ENCODE measurements around the gene EPHA6. TPM values are rescaled to one million over a fixed set of nuclear protein-coding genes. Genes with fewer than 3 reads are reported as not detected.

EPHA6 gene
- total and polyA plus RNA-seq, 7 experiments from 2014 or later: not detected

- peaks cover 2 to 30% (median 14%) of the 10 kb centered on the region in 5 donors for H3K27me3 Mint-ChIP-seq
- no peak overlapping the region for H3K4me3 ChIP-seq (ENCODE audit: low read length)
- no peaks in the 10 kb centered on the region for H3K9me3 Mint-ChIP-seq
- no peak overlapping the region for H3K27ac ChIP-seq (ENCODE audit: low read depth, low read length)
- ChIA-PET POLR2A (no interaction called here), CTCF (no interaction called here)
- H3K4me1 Mint-ChIP-seq: no peaks in the 10 kb centered on the region
- H3K27me3 ChIP-seq (ENCODE audit: control insufficient read depth in 2 of 2, insufficient read depth in 2 of 2, low read length in 2 of 2): no peaks in the 10 kb centered on the region
- DNase-seq (no peak), ATAC-seq (no peak)
- no peaks in the 10 kb centered on the region for H3K4me1 ChIP-seq (ENCODE audit: control insufficient read depth in 2 of 2, insufficient read depth in 2 of 2, low read length in 2 of 2)
- H3K36me3 ChIP-seq (ENCODE audit: control insufficient read depth in 2 of 3, insufficient read depth in 3 of 3, low read length in 3 of 3): no peaks in the 10 kb centered on the region
- H3K4me3 Mint-ChIP-seq: no peak overlapping the region
- H3K36me3 Mint-ChIP-seq: no peaks in the 10 kb centered on the region
- H3K27ac Mint-ChIP-seq: no peak overlapping the region
- intact Hi-C loops (cut with micrococcal nuclease): no loop called here
- no peaks in the 10 kb centered on the region for H3K9me3 ChIP-seq (ENCODE audit: control insufficient read depth in 2 of 3, low read length in 3 of 3)
Observed at GRCh38 chr3:97692389-97692788, 878.0 kb downstream of the EPHA6 start.

DNA sequence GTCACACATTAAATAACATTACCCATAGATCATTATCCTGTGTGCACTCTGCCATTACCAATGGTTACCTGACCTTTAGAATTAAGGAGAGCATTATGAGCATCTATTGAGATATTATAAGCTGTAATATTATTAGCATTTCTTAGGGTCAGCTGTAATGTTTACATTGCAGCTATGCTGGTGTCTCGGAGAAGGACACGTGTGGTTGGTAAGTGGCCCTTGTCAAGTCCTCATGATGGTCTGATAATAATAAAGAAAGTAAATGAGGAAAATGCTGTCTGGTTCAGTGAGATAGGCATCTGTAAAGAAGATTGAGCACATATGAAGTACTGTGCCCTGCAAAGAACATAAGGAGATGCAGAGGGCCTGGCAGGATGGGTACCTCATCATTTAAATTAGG, 878.4 kb downstream of the EPHA6 start:
- no peak overlapping the region for H3K4me3 Mint-ChIP-seq
- H3K9me3 Mint-ChIP-seq: no peaks in the 10 kb centered on the region
- no peak for DNase-seq
- POLR2A ChIA-PET: no interaction called here
- no peaks in the 10 kb centered on the region for H3K9me3 ChIP-seq (ENCODE audit: control insufficient read depth in 2 of 3, low read length in 3 of 3)
- H3K27ac ChIP-seq (ENCODE audit: low read depth, low read length): no peak overlapping the region
- no peak overlapping the region for H3K27ac Mint-ChIP-seq
- intact Hi-C loops (cut with micrococcal nuclease): no loop called here
- H3K27me3 Mint-ChIP-seq: peaks cover 2 to 30% (median 14%) of the 10 kb centered on the region in 5 donors
- no peaks in the 10 kb centered on the region for H3K36me3 ChIP-seq (ENCODE audit: control insufficient read depth in 2 of 3, insufficient read depth in 3 of 3, low read length in 3 of 3)
- H3K4me3 ChIP-seq (ENCODE audit: low read length): no peak overlapping the region
- H3K4me1 Mint-ChIP-seq: no peaks in the 10 kb centered on the region
- no peak for ATAC-seq
- H3K4me1 ChIP-seq (ENCODE audit: control insufficient read depth in 2 of 2, insufficient read depth in 2 of 2, low read length in 2 of 2): no peaks in the 10 kb centered on the region
- H3K36me3 Mint-ChIP-seq: no peaks in the 10 kb centered on the region
- no peaks in the 10 kb centered on the region for H3K27me3 ChIP-seq (ENCODE audit: control insufficient read depth in 2 of 2, insufficient read depth in 2 of 2, low read length in 2 of 2)
- CTCF ChIA-PET: no interaction called here

DNA sequence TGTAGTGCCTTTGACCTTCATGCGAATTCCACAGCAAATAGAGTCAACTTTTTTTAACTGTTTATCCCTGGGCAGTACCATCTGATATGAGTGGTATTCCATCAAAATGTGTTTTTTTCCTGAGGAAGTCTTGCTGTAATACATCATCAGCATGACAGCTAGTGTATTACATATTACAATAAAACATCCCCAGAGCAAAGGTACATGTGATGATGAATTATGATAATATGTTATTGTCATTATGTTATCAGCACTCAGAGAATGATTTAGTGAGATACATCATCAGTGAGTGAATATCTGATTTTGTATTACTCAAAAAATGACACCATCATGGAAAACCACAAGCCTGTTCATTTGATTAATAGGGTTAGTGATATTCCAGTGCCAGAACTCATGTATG, 880.5 kb downstream of the EPHA6 start:
- DNase-seq (no peak), ATAC-seq (no peak)
- Mint-ChIP-seq H3K27me3 (peaks cover 2 to 36% (median 19%) of the 10 kb centered on the region in 5 donors), H3K9me3 (no peaks in the 10 kb centered on the region), H3K4me1 (no peaks in the 10 kb centered on the region), H3K4me3 (no peak overlapping the region), H3K36me3 (no peaks in the 10 kb centered on the region), H3K27ac (no peak overlapping the region)
- H3K9me3 ChIP-seq (ENCODE audit: control insufficient read depth in 2 of 3, low read length in 3 of 3): no peaks in the 10 kb centered on the region
- no peaks in the 10 kb centered on the region for H3K36me3 ChIP-seq (ENCODE audit: control insufficient read depth in 2 of 3, insufficient read depth in 3 of 3, low read length in 3 of 3)
- CTCF ChIA-PET: no interaction called here
- no peaks in the 10 kb centered on the region for H3K27me3 ChIP-seq (ENCODE audit: control insufficient read depth in 2 of 2, insufficient read depth in 2 of 2, low read length in 2 of 2)
- no peaks in the 10 kb centered on the region for H3K4me1 ChIP-seq (ENCODE audit: control insufficient read depth in 2 of 2, insufficient read depth in 2 of 2, low read length in 2 of 2)
- intact Hi-C loops (cut with micrococcal nuclease): no loop called here
- no peak overlapping the region for H3K27ac ChIP-seq (ENCODE audit: low read depth, low read length)
- no peak overlapping the region for H3K4me3 ChIP-seq (ENCODE audit: low read length)
- POLR2A ChIA-PET: no interaction called here

DNA sequence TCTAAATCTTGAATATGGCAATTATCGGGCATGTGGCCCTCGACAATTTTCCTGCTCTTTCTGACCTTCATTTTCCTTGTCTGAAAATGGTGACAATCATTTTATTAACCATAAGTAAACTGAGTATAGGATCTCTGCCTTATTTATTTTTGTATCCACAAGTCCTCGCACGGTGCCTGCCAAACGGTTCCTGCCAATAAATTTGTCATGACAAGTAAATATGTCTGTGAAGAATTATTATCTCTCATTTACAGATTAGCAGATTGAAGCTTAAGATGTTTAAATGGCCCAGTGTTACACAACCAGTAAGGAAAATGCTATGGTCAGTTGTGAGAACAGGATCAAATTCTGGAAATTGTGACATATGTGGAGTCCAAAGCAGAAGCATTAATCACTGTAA, 884.3 kb downstream of the EPHA6 start:
- no peak for ATAC-seq

DNA sequence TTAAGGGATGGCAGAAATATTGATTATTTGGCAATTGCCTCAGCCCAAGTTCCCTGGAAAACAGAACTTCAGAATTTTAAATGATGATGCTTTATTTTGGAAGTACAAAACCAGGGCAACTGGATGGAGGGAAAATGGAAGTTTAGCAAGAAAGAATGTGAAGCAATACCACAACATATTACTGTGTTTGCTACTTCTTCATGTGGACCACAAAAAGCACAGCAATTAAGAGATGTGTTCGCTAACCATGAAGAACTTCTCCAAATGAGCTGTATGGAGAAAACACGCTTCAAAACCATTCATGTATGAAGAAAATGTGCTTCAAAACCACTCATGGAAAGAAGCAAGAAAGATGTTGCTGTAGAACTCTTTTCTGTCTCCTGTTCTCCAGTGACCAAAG, 885.5 kb downstream of the EPHA6 start:
- H3K27ac ChIP-seq (ENCODE audit: low read depth, low read length): no peak overlapping the region
- no peaks in the 10 kb centered on the region for H3K36me3 ChIP-seq (ENCODE audit: control insufficient read depth in 2 of 3, insufficient read depth in 3 of 3, low read length in 3 of 3)
- H3K4me1 Mint-ChIP-seq: no peaks in the 10 kb centered on the region
- POLR2A ChIA-PET: no interaction called here
- peaks cover 4 to 25% (median 12%) of the 10 kb centered on the region in 5 donors for H3K27me3 Mint-ChIP-seq
- H3K4me3 ChIP-seq (ENCODE audit: low read length): no peak overlapping the region
- H3K4me1 ChIP-seq (ENCODE audit: control insufficient read depth in 2 of 2, insufficient read depth in 2 of 2, low read length in 2 of 2): no peaks in the 10 kb centered on the region
- no peak for DNase-seq
- CTCF ChIA-PET: no interaction called here
- no peaks in the 10 kb centered on the region for H3K27me3 ChIP-seq (ENCODE audit: control insufficient read depth in 2 of 2, insufficient read depth in 2 of 2, low read length in 2 of 2)
- no peak for ATAC-seq
- H3K36me3 Mint-ChIP-seq: no peaks in the 10 kb centered on the region
- no peak overlapping the region for H3K27ac Mint-ChIP-seq
- H3K9me3 ChIP-seq (ENCODE audit: control insufficient read depth in 2 of 3, low read length in 3 of 3): no peaks in the 10 kb centered on the region
- H3K9me3 Mint-ChIP-seq: no peaks in the 10 kb centered on the region
- intact Hi-C loops (cut with micrococcal nuclease): no loop called here
- H3K4me3 Mint-ChIP-seq: no peak overlapping the region

More for the DNA sequence above, 884.3 kb downstream of the EPHA6 start:
- DNase-seq: no peak
- peaks cover 4 to 26% (median 10%) of the 10 kb centered on the region in 5 donors for H3K27me3 Mint-ChIP-seq
- Histone ChIP-seq H3K9me3 (ENCODE audit: control insufficient read depth in 2 of 3, low read length in 3 of 3) (no peaks in the 10 kb centered on the region), H3K4me1 (ENCODE audit: control insufficient read depth in 2 of 2, insufficient read depth in 2 of 2, low read length in 2 of 2) (no peaks in the 10 kb centered on the region), H3K27ac (ENCODE audit: low read depth, low read length) (no peak overlapping the region), H3K4me3 (ENCODE audit: low read length) (no peak overlapping the region), H3K27me3 (ENCODE audit: control insufficient read depth in 2 of 2, insufficient read depth in 2 of 2, low read length in 2 of 2) (no peaks in the 10 kb centered on the region), H3K36me3 (ENCODE audit: control insufficient read depth in 2 of 3, insufficient read depth in 3 of 3, low read length in 3 of 3) (no peaks in the 10 kb centered on the region)
- intact Hi-C loops (cut with micrococcal nuclease): no loop called here
- H3K4me1 Mint-ChIP-seq: no peaks in the 10 kb centered on the region
- H3K4me3 Mint-ChIP-seq: no peak overlapping the region
- H3K36me3 Mint-ChIP-seq: no peaks in the 10 kb centered on the region
- no peak overlapping the region for H3K27ac Mint-ChIP-seq
- POLR2A ChIA-PET: interaction anchor here (0.6 kb wide), 1 partner anchor 510 kb away, joined by 3 read pairs; no protein-coding TSS in a partner anchor
- CTCF ChIA-PET: no interaction called here
- no peaks in the 10 kb centered on the region for H3K9me3 Mint-ChIP-seq

DNA sequence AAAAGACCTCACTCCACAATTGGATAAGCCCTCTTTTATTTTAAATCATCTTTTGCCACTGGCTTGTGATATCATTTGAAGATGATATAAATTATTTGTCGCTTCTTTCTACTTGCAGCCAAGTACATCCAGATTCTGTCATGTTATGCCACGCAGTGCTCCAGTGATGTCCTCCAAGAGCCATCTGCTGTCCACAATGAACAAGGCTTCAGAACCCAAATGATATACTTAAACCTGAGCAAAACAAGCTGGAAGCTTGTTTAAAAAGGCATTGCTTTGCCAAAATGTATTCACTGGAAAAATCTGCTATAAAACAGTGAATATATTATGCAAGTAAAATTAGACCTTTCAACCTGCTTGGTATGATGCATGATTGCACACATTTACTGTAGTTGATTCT, 891.4 kb downstream of the EPHA6 start:
- Mint-ChIP-seq H3K4me3 (no peak overlapping the region), H3K27me3 (peaks cover 4 to 16% (median 13%) of the 10 kb centered on the region in 5 donors), H3K9me3 (peaks cover 0 to 2% (median 0%) of the 10 kb centered on the region in 11 donors), H3K4me1 (peaks cover 0 to 3% (median 0%) of the 10 kb centered on the region in 7 donors), H3K36me3 (peaks cover 0 to 5% (median 0%) of the 10 kb centered on the region in 5 donors), H3K27ac (no peak overlapping the region)
- ATAC-seq: no peak
- Histone ChIP-seq H3K27me3 (ENCODE audit: control insufficient read depth in 2 of 2, insufficient read depth in 2 of 2, low read length in 2 of 2) (no peaks in the 10 kb centered on the region), H3K9me3 (ENCODE audit: control insufficient read depth in 2 of 3, low read length in 3 of 3) (no peaks in the 10 kb centered on the region), H3K4me1 (ENCODE audit: control insufficient read depth in 2 of 2, insufficient read depth in 2 of 2, low read length in 2 of 2) (no peaks in the 10 kb centered on the region), H3K4me3 (ENCODE audit: low read length) (no peak overlapping the region), H3K36me3 (ENCODE audit: control insufficient read depth in 2 of 3, insufficient read depth in 3 of 3, low read length in 3 of 3) (no peaks in the 10 kb centered on the region), H3K27ac (ENCODE audit: low read depth, low read length) (no peak overlapping the region)
- ChIA-PET POLR2A (no interaction called here), CTCF (no interaction called here)
- DNase-seq: no peak
- intact Hi-C loops (cut with micrococcal nuclease): no loop called here

GRCh38 chr3:97706226-97706625, 891.8 kb downstream of the EPHA6 start:
- intact Hi-C loops (cut with micrococcal nuclease): no loop called here
- Mint-ChIP-seq H3K36me3 (peaks cover 0 to 5% (median 0%) of the 10 kb centered on the region in 5 donors), H3K4me1 (peaks cover 0 to 3% (median 0%) of the 10 kb centered on the region in 7 donors), H3K4me3 (no peak overlapping the region), H3K27me3 (peaks cover 0 to 15% (median 11%) of the 10 kb centered on the region in 5 donors), H3K9me3 (peaks cover 0 to 3% (median 0%) of the 10 kb centered on the region in 11 donors), H3K27ac (no peak overlapping the region)
- ATAC-seq: no peak
- Histone ChIP-seq H3K4me3 (ENCODE audit: low read length) (no peak overlapping the region), H3K27ac (ENCODE audit: low read depth, low read length) (no peak overlapping the region), H3K36me3 (ENCODE audit: control insufficient read depth in 2 of 3, insufficient read depth in 3 of 3, low read length in 3 of 3) (no peaks in the 10 kb centered on the region), H3K9me3 (ENCODE audit: control insufficient read depth in 2 of 3, low read length in 3 of 3) (no peaks in the 10 kb centered on the region), H3K27me3 (ENCODE audit: control insufficient read depth in 2 of 2, insufficient read depth in 2 of 2, low read length in 2 of 2) (no peaks in the 10 kb centered on the region), H3K4me1 (ENCODE audit: control insufficient read depth in 2 of 2, insufficient read depth in 2 of 2, low read length in 2 of 2) (no peaks in the 10 kb centered on the region)
- DNase-seq: no peak
- ChIA-PET CTCF (interaction anchor here (0.7 kb wide), 1 partner anchor 267 kb away, joined by 3 read pairs; no protein-coding TSS in a partner anchor), POLR2A (no interaction called here)

Data from naive thymus-derived CD4-positive, alpha-beta T cell (primary cell).